Activated CD8-positive, alpha-beta T cell treated with anti-CD3 and anti-CD28 coated beads for 36 hours (primary cell): ENCODE measurements around the gene KLRF1. TPM values are rescaled to one million over a fixed set of nuclear protein-coding genes. Genes with fewer than 3 reads are reported as not detected.

Source experiments
- ATAC-seq: fragments of 200-7000 bp; cut with Tn5 transposase; one replicate; pipeline ENCODE4 v1.10.0; 2021; ENCODE audit warnings: mild to moderate bottlenecking, moderate library complexity
- CTCF ChIA-PET: fragments of 350-600 bp; sonication (Branson Sonifier 250); formaldehyde crosslinking; loops from one replicate; lab custom pipeline; 2021; ENCODE audit warnings: antibody characterized with exemption; lab: Charles Lee
- POLR2A ChIA-PET: fragments of 350-600 bp; sonication (Branson Sonifier 250); formaldehyde crosslinking; loops from one replicate; lab custom pipeline; 2021; ENCODE audit warnings: antibody characterized with exemption; lab: Charles Lee
- DNase-seq: peaks from one replicate; pipeline ENCODE4 v3.0.0-alpha.2; 2020
- H3K27ac Mint-ChIP-seq: one replicate; pipeline ENCODE4 v1.8.0; 2021; ENCODE audit warnings: mild to moderate bottlenecking, mixed read lengths
- H3K27me3 Mint-ChIP-seq: one replicate; pipeline ENCODE4 v1.8.0; 2021; ENCODE audit warnings: mixed read lengths
- H3K36me3 Mint-ChIP-seq: one replicate; pipeline ENCODE4 v1.8.0; 2021; ENCODE audit warnings: low read depth, mixed read lengths
- H3K4me1 Mint-ChIP-seq: one replicate; pipeline ENCODE4 v1.8.0; 2021; ENCODE audit warnings: low read depth, mixed read lengths
- H3K4me3 Mint-ChIP-seq: one replicate; pipeline ENCODE4 v1.8.0; 2021; ENCODE audit warnings: mild to moderate bottlenecking, moderate library complexity, mixed read lengths
- H3K9me3 Mint-ChIP-seq: one replicate; pipeline ENCODE4 v1.8.0; 2021; ENCODE audit warnings: mixed read lengths
- intact Hi-C: fragments of 100-400 bp; cut with micrococcal nuclease; formaldehyde crosslinking; loops from one replicate; pipeline ENCODE4 v1.10.0; 2022
- total RNA-seq, 2 experiments: library from RNA; stranded (reverse); gene quantifications; one replicate each; pipeline ENCODE4 v1.2.3, GENCODE V29; 2021
- TF ChIP-seq, protein P1 (sequence below): fragments of 200-600 bp; IDR thresholded peaks from one replicate; pipeline ENCODE4 v1.8.0; 2022; ENCODE audit warnings: antibody characterized with exemption, mild to moderate bottlenecking

KLRF1 gene
- total RNA-seq, 2 experiments from 2014 or later = not detected

DNA sequence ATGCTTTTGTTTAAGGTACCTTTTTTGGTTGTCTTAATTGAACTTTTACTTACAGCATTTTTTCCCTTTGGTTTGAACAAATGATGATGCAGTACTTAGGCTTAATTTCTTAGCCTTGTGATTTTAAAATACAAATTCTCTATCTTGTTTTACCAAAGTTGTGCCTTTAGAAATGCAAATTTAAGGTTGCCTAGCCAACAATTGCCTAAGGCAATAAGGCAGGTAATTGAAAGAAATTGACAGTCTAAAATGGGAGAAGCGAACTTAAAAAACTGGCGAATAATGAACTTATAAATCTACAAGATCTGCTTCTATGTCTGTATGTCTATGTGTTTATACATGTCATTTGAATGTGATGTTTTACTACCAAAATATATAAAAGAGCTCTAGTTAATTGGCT, 43.0 kb upstream of the KLRF1 start:
- Mint-ChIP-seq H3K27me3 (no peaks in the 10 kb centered on the region), H3K4me3 (no peak overlapping the region), H3K36me3 (peaks cover 5% of the 10 kb centered on the region), H3K27ac (no peak overlapping the region), H3K4me1 (peaks cover 56% of the 10 kb centered on the region), H3K9me3 (peaks cover 5% of the 10 kb centered on the region)
- TF ChIP-seq, protein P1, sequence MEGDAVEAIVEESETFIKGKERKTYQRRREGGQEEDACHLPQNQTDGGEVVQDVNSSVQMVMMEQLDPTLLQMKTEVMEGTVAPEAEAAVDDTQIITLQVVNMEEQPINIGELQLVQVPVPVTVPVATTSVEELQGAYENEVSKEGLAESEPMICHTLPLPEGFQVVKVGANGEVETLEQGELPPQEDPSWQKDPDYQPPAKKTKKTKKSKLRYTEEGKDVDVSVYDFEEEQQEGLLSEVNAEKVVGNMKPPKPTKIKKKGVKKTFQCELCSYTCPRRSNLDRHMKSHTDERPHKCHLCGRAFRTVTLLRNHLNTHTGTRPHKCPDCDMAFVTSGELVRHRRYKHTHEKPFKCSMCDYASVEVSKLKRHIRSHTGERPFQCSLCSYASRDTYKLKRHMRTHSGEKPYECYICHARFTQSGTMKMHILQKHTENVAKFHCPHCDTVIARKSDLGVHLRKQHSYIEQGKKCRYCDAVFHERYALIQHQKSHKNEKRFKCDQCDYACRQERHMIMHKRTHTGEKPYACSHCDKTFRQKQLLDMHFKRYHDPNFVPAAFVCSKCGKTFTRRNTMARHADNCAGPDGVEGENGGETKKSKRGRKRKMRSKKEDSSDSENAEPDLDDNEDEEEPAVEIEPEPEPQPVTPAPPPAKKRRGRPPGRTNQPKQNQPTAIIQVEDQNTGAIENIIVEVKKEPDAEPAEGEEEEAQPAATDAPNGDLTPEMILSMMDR = no peak
- ChIA-PET CTCF (interaction anchor here (1.9 kb wide), 1 partner anchor 34 kb away, joined by 4 read pairs; no protein-coding TSS in a partner anchor), POLR2A (interaction anchor here (0.7 kb wide), 1 partner anchor 10 kb away, joined by 3 read pairs; no protein-coding TSS in a partner anchor)
- intact Hi-C loops = no loop called here
- DNase-seq (no peak), ATAC-seq (no peak)

DNA sequence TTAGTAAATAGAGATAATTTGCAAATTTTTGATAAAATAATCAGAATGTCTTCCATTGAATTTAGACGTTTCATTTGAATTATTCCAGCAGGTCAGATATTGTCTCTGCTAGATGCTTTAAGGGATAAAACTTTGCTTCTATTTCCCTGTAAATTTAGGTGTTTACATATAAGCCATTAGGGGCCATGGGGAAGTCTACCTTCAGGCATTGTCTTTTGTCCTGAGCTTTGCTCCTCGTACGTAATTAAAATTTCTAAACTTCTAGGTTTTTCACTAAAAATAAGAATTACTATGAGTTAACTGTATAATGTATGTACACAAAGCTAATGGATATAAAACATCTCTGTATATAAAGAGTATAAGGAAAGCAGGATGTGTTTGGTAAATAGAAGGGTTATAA, 42.5 kb upstream of the KLRF1 start:
- no peak for ATAC-seq
- Mint-ChIP-seq H3K9me3 (peaks cover 3% of the 10 kb centered on the region), H3K4me3 (no peak overlapping the region), H3K4me1 (peaks cover 52% of the 10 kb centered on the region), H3K27me3 (no peaks in the 10 kb centered on the region), H3K36me3 (peaks cover 5% of the 10 kb centered on the region), H3K27ac (no peak overlapping the region)
- intact Hi-C loops = no loop called here
- no peak for DNase-seq
- POLR2A ChIA-PET = interaction anchor here (0.6 to 0.7 kb wide), 3 partner anchors 10 to 85 kb away, joined by 3 to 4 read pairs (median 3); no protein-coding TSS in a partner anchor
- TF ChIP-seq, protein P1 = no peak
- CTCF ChIA-PET = interaction anchor here (0.6 to 1.9 kb wide), 2 partner anchors 32 to 34 kb away, joined by 3 to 4 read pairs; no protein-coding TSS in a partner anchor

DNA sequence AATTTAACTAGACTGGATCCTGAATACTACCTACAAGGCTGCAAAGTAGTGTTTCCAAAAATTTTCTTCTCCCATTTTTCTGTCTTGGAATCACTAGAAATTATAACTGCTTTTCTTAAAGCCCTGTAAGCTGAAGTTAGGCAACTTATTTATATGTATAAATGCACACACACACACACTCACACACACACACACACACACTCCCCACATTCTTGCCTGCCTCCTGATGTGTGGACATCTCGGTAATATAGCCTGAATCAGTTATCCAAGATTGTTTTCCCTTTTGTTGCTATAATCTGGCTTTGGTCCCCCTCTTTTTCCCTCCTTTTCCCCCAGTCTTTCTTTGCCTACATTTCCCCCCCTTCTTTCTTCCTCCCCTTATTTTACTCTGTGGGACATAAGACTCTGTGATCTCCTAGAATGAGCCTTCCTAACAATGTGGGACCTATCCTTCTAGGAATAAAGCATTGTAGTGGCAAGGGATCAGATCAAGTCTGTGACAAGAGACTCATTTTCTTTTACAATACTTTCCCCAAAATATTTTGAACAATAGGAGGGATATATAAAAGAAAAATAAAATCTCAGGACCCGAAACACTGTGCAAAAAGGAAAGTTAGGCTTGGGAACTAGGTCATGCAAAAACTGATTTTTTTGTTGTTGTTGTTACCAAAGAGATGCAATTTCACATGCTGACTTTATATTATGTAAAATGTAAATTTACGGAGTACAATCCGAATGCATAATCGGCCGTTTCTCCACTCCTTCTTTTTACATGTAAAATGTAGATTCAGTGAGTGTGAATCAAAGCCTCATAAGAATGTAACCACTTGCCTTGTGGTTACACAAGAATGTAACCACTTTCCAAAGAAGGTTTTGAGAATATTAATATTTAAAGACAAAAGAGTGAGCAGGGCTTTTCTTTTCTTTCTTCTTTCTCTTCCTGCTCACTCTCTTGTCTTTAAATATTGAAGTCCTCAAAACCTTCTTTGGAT, 40.3 kb upstream of the KLRF1 start:
- peaks cover 10% of the 10 kb centered on the region for H3K9me3 Mint-ChIP-seq
- peak overlapping the region; percentile 63 for H3K4me3 Mint-ChIP-seq
- ChIA-PET CTCF (no interaction called here), POLR2A (interaction anchor here (0.6 to 1.0 kb wide), 3 partner anchors 27 to 133 kb away, joined by 3 to 5 read pairs (median 3); partner anchors contain the start of gene CD69)
- H3K4me1 Mint-ChIP-seq = peaks cover 50% of the 10 kb centered on the region
- peak; percentile 35 for ATAC-seq
- intact Hi-C loops = no loop called here
- TF ChIP-seq, protein P1 = no peak
- no peaks in the 10 kb centered on the region for H3K27me3 Mint-ChIP-seq
- peak overlapping the region; percentile 47 for H3K27ac Mint-ChIP-seq
- H3K36me3 Mint-ChIP-seq = peaks cover 6% of the 10 kb centered on the region
- no peak for DNase-seq

DNA sequence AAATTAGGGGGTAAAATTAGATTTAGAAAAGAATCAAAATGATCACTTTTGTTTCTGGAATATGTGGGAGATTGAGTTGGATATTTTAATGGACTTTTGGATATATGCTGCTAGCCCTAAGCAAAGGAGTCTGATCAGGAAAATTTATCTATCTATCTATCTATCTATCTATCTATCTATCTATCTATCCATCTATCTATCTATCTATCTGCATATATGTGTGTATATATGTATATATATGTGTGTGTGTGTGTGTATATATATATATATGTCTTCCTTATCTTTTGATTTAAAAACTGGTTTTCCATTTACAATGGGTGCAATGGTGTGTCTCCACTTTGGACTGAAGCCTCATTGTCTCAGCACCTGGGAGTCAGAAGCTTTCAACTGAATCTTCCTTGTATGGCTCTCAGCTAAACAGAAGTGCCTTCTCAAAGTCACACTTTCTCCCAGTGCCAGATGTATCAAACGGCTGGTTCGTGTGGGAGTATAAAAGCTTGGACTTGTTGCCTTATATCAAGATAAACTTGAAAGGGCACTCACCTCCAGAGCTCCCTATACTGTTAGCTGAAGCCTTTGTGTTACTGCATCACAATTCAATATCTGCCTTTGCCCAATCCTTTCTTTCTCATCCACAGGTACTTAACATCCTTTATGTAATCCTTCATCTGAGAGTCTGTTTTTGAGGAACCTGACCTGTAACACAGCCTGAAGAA, 34.9 kb upstream of the KLRF1 start:
- DNase-seq (no peak), ATAC-seq (no peak)
- peaks cover 2% of the 10 kb centered on the region for H3K36me3 Mint-ChIP-seq
- CTCF ChIA-PET = interaction anchor here (0.9 to 1.5 kb wide), 7 partner anchors 9 to 44 kb away, joined by 3 to 6 read pairs (median 4); partner anchors contain the start of gene CD69
- H3K27me3 Mint-ChIP-seq = no peaks in the 10 kb centered on the region
- TF ChIP-seq, protein P1 = no peak
- no peak overlapping the region for H3K4me3 Mint-ChIP-seq
- intact Hi-C loops = loop anchor here (5.0 kb wide), 1 partner anchor 140 kb away; no protein-coding TSS in a partner anchor
- peaks cover 74% of the 10 kb centered on the region for H3K4me1 Mint-ChIP-seq
- H3K27ac Mint-ChIP-seq = peak overlapping the region; percentile 86
- POLR2A ChIA-PET = interaction anchor here (0.8 to 4.0 kb wide), 4 partner anchors 31 to 142 kb away, joined by 3 to 18 read pairs (median 6); partner anchors contain the start of gene CD69
- peaks cover 10% of the 10 kb centered on the region for H3K9me3 Mint-ChIP-seq
